GM12878 (cell line): ENCODE measurements around the gene ZNF726. TPM values are rescaled to one million over a fixed set of nuclear protein-coding genes. Genes with fewer than 3 reads are reported as not detected.

Source experiments
- ATAC-seq: fragments of 200-7000 bp; cut with Tn5 transposase; 3 replicates; pipeline ENCODE4 v1.9.1; 2020; ENCODE audit warnings: mild to moderate bottlenecking, moderate library complexity
- BruUV-seq: library from RNA; stranded (reverse); fragments of 400-500 nt; replicated peaks from 2 replicates; lab custom pipeline; 2021; lab: Mats Ljungman, UMichigan
- CTCF ChIA-PET: fragments of 300-600 bp; sonication (Branson Sonifier 250); formaldehyde crosslinking; extraction: SDS; loops from one replicate; lab custom pipeline; 2021; ENCODE audit warnings: inconsistent platforms; lab: Yijun Ruan, JAX
- POLR2A ChIA-PET: fragments of 350-600 bp; formaldehyde crosslinking; extraction: SDS; loops from one replicate; lab custom pipeline; 2021; ENCODE audit warnings: inconsistent platforms; lab: Charles Lee
- RAD21 ChIA-PET: fragments of 300-600 bp; sonication (Branson Sonifier 250); formaldehyde crosslinking; loops from one replicate; lab custom pipeline; 2023; ENCODE audit warnings: antibody characterized with exemption; ENCODE audit not compliant: unreplicated experiment; lab: Charles Lee
- SMC1A ChIA-PET: fragments of 300-600 bp; sonication (Branson Sonifier 250); formaldehyde crosslinking; loops from one replicate; lab custom pipeline; 2023; ENCODE audit not compliant: unreplicated experiment, uncharacterized antibody; lab: Charles Lee
- DNase-seq: peaks from one replicate; pipeline ENCODE4 v3.0.0-alpha.2; 2011; ENCODE audit warnings: low read depth, low spot score
- FAIRE-seq: peaks from 3 replicates; lab custom pipeline; 2011; peaks lifted over from hg19 to GRCh38; lab: Jason Lieb, UNC
- H2AFZ ChIP-seq: 2 replicates; pipeline ENCODE4 v1.6.0; 2011; ENCODE audit warnings: low read depth, low read length, control low read depth; ENCODE audit not compliant: control insufficient read depth
- H3K27ac ChIP-seq: 2 replicates; pipeline ENCODE4 v1.5.1; 2011; ENCODE audit warnings: control low read depth; ENCODE audit not compliant: control insufficient read depth, insufficient read depth
- H3K27me3 ChIP-seq, 2 experiments: replicated peaks in 1 of 2; 2 replicates each; pipeline versions ENCODE4 v1.6.0 to v1.6.1; 2011; ENCODE audit warnings: low read length in 1 of 2; ENCODE audit not compliant: control insufficient read depth in 2 of 2, insufficient read depth in 2 of 2
- H3K36me3 ChIP-seq, 2 experiments: 2 replicates each; pipeline ENCODE4 v1.5.1; 2011; ENCODE audit warnings: low read length in 1 of 2; ENCODE audit not compliant: control insufficient read depth in 2 of 2, insufficient read depth in 2 of 2
- H3K4me1 ChIP-seq: 2 replicates; pipeline ENCODE4 v1.6.1; 2011; ENCODE audit warnings: mild to moderate bottlenecking, low read length, moderate library complexity, mixed read lengths; ENCODE audit not compliant: control insufficient read depth, insufficient read depth
- H3K4me2 ChIP-seq: 2 replicates; pipeline ENCODE4 v1.6.0; 2011; ENCODE audit warnings: control low read depth; ENCODE audit not compliant: control insufficient read depth, insufficient read depth
- H3K4me3 ChIP-seq: fragments of 200-600 bp; sonication (generic); 2 replicates; pipeline ENCODE4 v1.5.1; 2016
- H3K79me2 ChIP-seq: 2 replicates; pipeline ENCODE4 v1.6.0; 2011; ENCODE audit warnings: low read length; ENCODE audit not compliant: control insufficient read depth, insufficient read depth
- H3K9ac ChIP-seq: 2 replicates; pipeline ENCODE4 v1.8.0; 2011; ENCODE audit warnings: low read length, control low read depth, mixed read lengths; ENCODE audit not compliant: control insufficient read depth, insufficient read depth
- H3K9me3 ChIP-seq: replicated peaks from 3 replicates; pipeline ENCODE4 v1.5.1; 2011; ENCODE audit warnings: mild to moderate bottlenecking, low read length; ENCODE audit not compliant: control insufficient read depth, insufficient read depth
- H4K20me1 ChIP-seq: 2 replicates; pipeline ENCODE4 v1.6.0; 2011; ENCODE audit not compliant: control insufficient read depth, insufficient read depth
- ATF2 ChIP-seq: IDR thresholded peaks from 2 replicates; pipeline ENCODE4 v1.6.1; 2012; ENCODE audit warnings: low read length, inconsistent platforms
- CUX1 ChIP-seq: IDR thresholded peaks from 2 replicates; pipeline ENCODE4 v1.6.1; 2012; ENCODE audit warnings: improper control_type of control experiment, low read depth, low read length; ENCODE audit not compliant: insufficient replicate concordance
- DPF2 ChIP-seq: fragments of 450-650 bp; IDR thresholded peaks from 2 replicates; pipeline ENCODE4 v1.6.1; 2017; ENCODE audit warnings: mild to moderate bottlenecking
- KLF5 ChIP-seq: fragments of 450-650 bp; IDR thresholded peaks from 2 replicates; pipeline ENCODE4 v1.6.1; 2014; ENCODE audit warnings: mild to moderate bottlenecking; ENCODE audit not compliant: partially characterized antibody
- SIN3A ChIP-seq: IDR thresholded peaks from 2 replicates; pipeline ENCODE4 v1.6.1; 2012; ENCODE audit warnings: low read depth, low read length, improper control_type of control experiment
- USF2 ChIP-seq: IDR thresholded peaks from 2 replicates; pipeline ENCODE4 v1.6.1; 2011; ENCODE audit warnings: low read depth, low read length, improper control_type of control experiment, borderline replicate concordance
- ZBTB33 ChIP-seq: fragments of 450-650 bp; IDR thresholded peaks from 2 replicates; pipeline ENCODE4 v1.6.1; 2017; ENCODE audit warnings: mild to moderate bottlenecking
- WGBS: methylation state at CpG from one replicate; pipeline ENCODE4 v1.1.6; 2016; ENCODE audit warnings: low lambda C conversion rate; ENCODE audit not compliant: insufficient replicate concordance, insufficient coverage; ENCODE audit errors: missing lambda C conversion rate; 5-methylcytosine and 5-hydroxymethylcytosine counted together
- in situ Hi-C: fragments of 300-500 bp; cut with MboI; formaldehyde crosslinking; loops from 9 replicates; pipeline ENCODE4 v1.14.3; 2018; ENCODE audit warnings: mixed read lengths
- intact Hi-C: fragments of 100-400 bp; cut with micrococcal nuclease; formaldehyde crosslinking; loops from one replicate; pipeline ENCODE4 v1.14.2; 2022; ENCODE audit not compliant: unreplicated experiment
- polyA plus RNA-seq, 11 experiments: library from polyadenylated mRNA; depleted of rRNA in 4 of 11; unstranded in 6 of 11; stranded (reverse) in 5 of 11; fragments of >200 nt; fragmentation: Nextera tagmentation in 4 of 11; fragmentation: Illumina TruSeq in 1 of 11; extraction: Ambion mirVana in 4 of 11; extraction: Trizol in 1 of 11; gene quantifications; 1 replicate in 1 of 11; 2 replicates in 10 of 11; pipeline versions ENCODE4 v1.2.1 to v1.2.3, GENCODE V29; 2011 to 2016; ENCODE audit warnings: inconsistent platforms in 2 of 11, missing spikeins in 2 of 11, low read depth in 1 of 11
- total RNA-seq, 4 experiments: library from RNA; depleted of rRNA in 3 of 4; stranded (reverse); fragments of >200 nt in 3 of 4; fragmentation: Illumina TruSeq in 1 of 4; extraction: Trizol in 1 of 4; gene quantifications; 2 replicates each; pipeline versions ENCODE4 v1.2.1 to v1.2.3, GENCODE V29; 2013 to 2021
- TF ChIP-seq, protein P1 (sequence below): fragments of 150-350 bp; IDR thresholded peaks from 2 replicates; pipeline ENCODE4 v1.6.1; 2016; ENCODE audit warnings: low read depth, low read length

The ZNF726 gene
- total and polyA plus RNA-seq, 10 of the 15 experiments (the other 5 are each of a cell fraction or from before 2014, with no cell fraction given) = 0.69 to 2.3 (median 1.5) TPM

- no peak overlapping the region for H3K4me2 ChIP-seq
- CTCF ChIA-PET = no interaction called here
- RAD21 ChIA-PET = no interaction called here
- POLR2A ChIA-PET = no interaction called here
- no peak overlapping the region for H3K9ac ChIP-seq
- ATAC-seq (no peak), DNase-seq (no peak), FAIRE-seq (no peak)
- H4K20me1 ChIP-seq = no peaks in the 10 kb centered on the region
- WGBS = 3% methylated on average over 2 of the region's 2 CpGs
- H3K36me3 ChIP-seq = no peaks in the 10 kb centered on the region
- no TSS peak for BruUV-seq
- intact Hi-C loops = no loop called here
- H3K27ac ChIP-seq = no peak overlapping the region
- no peaks in the 10 kb centered on the region; the same call in 2 of the 3 replicates for H3K9me3 ChIP-seq
- in situ Hi-C loops = no loop called here
- H2AFZ ChIP-seq = no peak overlapping the region
- SMC1A ChIA-PET = no interaction called here
- H3K79me2 ChIP-seq = no peaks in the 10 kb centered on the region
- no peak overlapping the region for H3K4me3 ChIP-seq
- H3K27me3 ChIP-seq = no peaks in the 10 kb centered on the region
- no peaks in the 10 kb centered on the region for H3K4me1 ChIP-seq
- TF ChIP-seq CUX1 (no peak), DPF2 (no peak), USF2 (no peak), SIN3A (no peak), KLF5 (no peak), ATF2 (no peak), ZBTB33 (no peak)
- TF ChIP-seq, protein P1, sequence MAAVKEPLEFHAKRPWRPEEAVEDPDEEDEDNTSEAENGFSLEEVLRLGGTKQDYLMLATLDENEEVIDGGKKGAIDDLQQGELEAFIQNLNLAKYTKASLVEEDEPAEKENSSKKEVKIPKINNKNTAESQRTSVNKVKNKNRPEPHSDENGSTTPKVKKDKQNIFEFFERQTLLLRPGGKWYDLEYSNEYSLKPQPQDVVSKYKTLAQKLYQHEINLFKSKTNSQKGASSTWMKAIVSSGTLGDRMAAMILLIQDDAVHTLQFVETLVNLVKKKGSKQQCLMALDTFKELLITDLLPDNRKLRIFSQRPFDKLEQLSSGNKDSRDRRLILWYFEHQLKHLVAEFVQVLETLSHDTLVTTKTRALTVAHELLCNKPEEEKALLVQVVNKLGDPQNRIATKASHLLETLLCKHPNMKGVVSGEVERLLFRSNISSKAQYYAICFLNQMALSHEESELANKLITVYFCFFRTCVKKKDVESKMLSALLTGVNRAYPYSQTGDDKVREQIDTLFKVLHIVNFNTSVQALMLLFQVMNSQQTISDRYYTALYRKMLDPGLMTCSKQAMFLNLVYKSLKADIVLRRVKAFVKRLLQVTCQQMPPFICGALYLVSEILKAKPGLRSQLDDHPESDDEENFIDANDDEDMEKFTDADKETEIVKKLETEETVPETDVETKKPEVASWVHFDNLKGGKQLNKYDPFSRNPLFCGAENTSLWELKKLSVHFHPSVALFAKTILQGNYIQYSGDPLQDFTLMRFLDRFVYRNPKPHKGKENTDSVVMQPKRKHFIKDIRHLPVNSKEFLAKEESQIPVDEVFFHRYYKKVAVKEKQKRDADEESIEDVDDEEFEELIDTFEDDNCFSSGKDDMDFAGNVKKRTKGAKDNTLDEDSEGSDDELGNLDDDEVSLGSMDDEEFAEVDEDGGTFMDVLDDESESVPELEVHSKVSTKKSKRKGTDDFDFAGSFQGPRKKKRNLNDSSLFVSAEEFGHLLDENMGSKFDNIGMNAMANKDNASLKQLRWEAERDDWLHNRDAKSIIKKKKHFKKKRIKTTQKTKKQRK = no peak
Observed at GRCh38 chr19:23980805-23981204, 66.1 kb downstream of the ZNF726 start.
